SU-DHL-6 (cell line): ENCODE results near the gene SLC35G6.

Experiments used
- H2AFZ ChIP-seq: fragments of 200-600 bp; sonication (generic); 2 replicates; pipeline ENCODE4 v1.6.1; 2014; ENCODE audit warnings: low read depth, mild to moderate bottlenecking, moderate library complexity, mixed read lengths, antibody characterized with exemption, low read length; ENCODE audit not compliant: severe bottlenecking
- H3F3A ChIP-seq: fragments of 200-600 bp; shearing (Covaris generic); 2 replicates; pipeline ENCODE4 v1.6.0; 2016; ENCODE audit warnings: antibody characterized with exemption, mild to moderate bottlenecking; ENCODE audit not compliant: insufficient read depth
- H3K27ac ChIP-seq: fragments of 200-600 bp; sonication (generic); 2 replicates; pipeline ENCODE4 v1.5.1; 2016; ENCODE audit warnings: low read depth, mild to moderate bottlenecking, low read length, moderate library complexity, mixed read lengths
- H3K27me3 ChIP-seq: fragments of 200-600 bp; sonication (generic), shearing (Covaris generic); 2 replicates; pipeline ENCODE4 v1.6.0; 2014; ENCODE audit warnings: mild to moderate bottlenecking, low read length
- H3K36me3 ChIP-seq: fragments of 200-600 bp; sonication (generic); 2 replicates; pipeline ENCODE4 v1.6.1; 2014; ENCODE audit warnings: mild to moderate bottlenecking, low read length, mixed read lengths
- H3K4me2 ChIP-seq: fragments of 300-600, 200-600 bp; shearing (Covaris generic), sonication (generic); 2 replicates; pipeline ENCODE4 v1.6.0; 2014; ENCODE audit warnings: low read length, low read depth, mild to moderate bottlenecking; ENCODE audit not compliant: poor library complexity, severe bottlenecking
- H3K4me3 ChIP-seq: fragments of 200-600 bp; sonication (generic); 2 replicates; pipeline ENCODE4 v1.5.1; 2014; ENCODE audit warnings: antibody characterized with exemption, low read length, mild to moderate bottlenecking, mixed read lengths; ENCODE audit not compliant: insufficient read depth, poor library complexity, severe bottlenecking
- H3K79me2 ChIP-seq: fragments of 200-600 bp; sonication (generic); 2 replicates; pipeline ENCODE4 v1.6.1; 2014; ENCODE audit warnings: mild to moderate bottlenecking, low read length, moderate library complexity; ENCODE audit not compliant: insufficient read depth
- H3K9ac ChIP-seq: fragments of 200-600 bp; sonication (generic); 2 replicates; pipeline ENCODE4 v1.7.0; 2014; ENCODE audit warnings: mild to moderate bottlenecking, low read length
- H3K9me2 ChIP-seq: fragments of 200-600 bp; sonication (generic); replicated peaks from 2 replicates; pipeline ENCODE4 v1.6.1; 2014; ENCODE audit warnings: low read length; ENCODE audit not compliant: insufficient read depth
- H3K9me3 ChIP-seq: fragments of 200-600 bp; sonication (generic); 2 replicates; pipeline ENCODE4 v1.6.1; 2014; ENCODE audit warnings: low read length, mixed read lengths; ENCODE audit not compliant: insufficient read depth
- H4K20me1 ChIP-seq: fragments of 200-600 bp; sonication (generic); 2 replicates; pipeline ENCODE4 v1.6.1; 2014; ENCODE audit warnings: low read depth, mild to moderate bottlenecking, antibody characterized with exemption, low read length, moderate library complexity, mixed read lengths
- CTCF ChIP-seq: fragments of 200-600 bp; sonication (generic); IDR thresholded peaks from one replicate; pipeline ENCODE4 v1.5.1; 2017; ENCODE audit warnings: antibody characterized with exemption, mild to moderate bottlenecking, low read length, moderate library complexity; ENCODE audit not compliant: insufficient read depth, poor library complexity, severe bottlenecking
- EZH2phosphoT487 ChIP-seq: fragments of 200-600 bp; sonication (generic), shearing (Covaris generic); conservative IDR thresholded peaks from 2 replicates; pipeline ENCODE4 v1.6.1; 2018; ENCODE audit warnings: mild to moderate bottlenecking, antibody characterized with exemption, low read length, moderate library complexity, mixed read lengths

SLC35G6 gene

GRCh38 chr17:7448461-7448860 is 32.8 kb upstream of the SLC35G6 start:
- Histone ChIP-seq H3K27ac (no peak overlapping the region), H3K9me3 (no peaks in the 10 kb centered on the region), H3K27me3 (no peaks in the 10 kb centered on the region), H3K79me2 (no peaks in the 10 kb centered on the region), H3K36me3 (no peaks in the 10 kb centered on the region), H4K20me1 (no peaks in the 10 kb centered on the region), H3F3A (no peaks in the 10 kb centered on the region), H3K4me2 (no peak overlapping the region), H3K9me2 (no peaks in the 10 kb centered on the region), H3K9ac (no peak overlapping the region), H2AFZ (no peak overlapping the region), H3K4me3 (no peak overlapping the region)
- no peak for TF ChIP-seq EZH2phosphoT487
- TF ChIP-seq CTCF, result no peak

GRCh38 chr17:7459961-7460545 is 21.2 kb upstream of the SLC35G6 start:
- Histone ChIP-seq H3K9me2 (no peaks in the 10 kb centered on the region), H3K9ac (no peak overlapping the region), H3K27me3 (no peaks in the 10 kb centered on the region), H2AFZ (no peak overlapping the region), H4K20me1 (no peaks in the 10 kb centered on the region), H3K27ac (no peak overlapping the region), H3K9me3 (no peaks in the 10 kb centered on the region), H3K4me3 (no peak overlapping the region), H3F3A (0 out of 2 replicates have a peak, but pooled peaks cover 2% of the 10 kb centered on the region), H3K36me3 (no peaks in the 10 kb centered on the region), H3K79me2 (no peaks in the 10 kb centered on the region), H3K4me2 (no peak overlapping the region)
- TF ChIP-seq EZH2phosphoT487 (no peak), CTCF (no peak)

- no peaks in the 10 kb centered on the region for H3K79me2 ChIP-seq
- no peaks in the 10 kb centered on the region for H3K9me3 ChIP-seq
- H3F3A ChIP-seq, result 0 out of 2 replicates have a peak, but pooled peaks cover 2% of the 10 kb centered on the region
- H3K4me3 ChIP-seq, result no peak overlapping the region
- no peaks in the 10 kb centered on the region for H4K20me1 ChIP-seq
- no peaks in the 10 kb centered on the region for H3K36me3 ChIP-seq
- no peak overlapping the region for H3K9ac ChIP-seq
- no peak for TF ChIP-seq CTCF
- TF ChIP-seq EZH2phosphoT487, result no peak
- no peak overlapping the region for H3K4me2 ChIP-seq
- no peak overlapping the region for H2AFZ ChIP-seq
- no peaks in the 10 kb centered on the region for H3K27me3 ChIP-seq
- no peaks in the 10 kb centered on the region for H3K9me2 ChIP-seq
- no peak overlapping the region for H3K27ac ChIP-seq
These were observed 20.2 kb upstream of the SLC35G6 start for GRCh38 chr17:7460850-7461660.
